ENCODE measurements around the gene PDXK.

The PDXK gene

GRCh38 chr21:43764576-43765495 lies 45.9 kb downstream of the PDXK start:
- no peak for FAIRE-seq

GRCh38 chr21:43766734-43767497 lies 48.0 kb downstream of the PDXK start:
- no peak for FAIRE-seq

GRCh38 chr21:43767498-43767983 lies 48.6 kb downstream of the PDXK start:
- FAIRE-seq: no peak

GRCh38 chr21:43767984-43768867 lies 49.3 kb downstream of the PDXK start:
- no peak for FAIRE-seq

GRCh38 chr21:43768868-43769167 lies 49.9 kb downstream of the PDXK start:
- no peak for FAIRE-seq

GRCh38 chr21:43769325-43769958 lies 50.5 kb downstream of the PDXK start:
- FAIRE-seq: no peak

GRCh38 chr21:43770066-43770655 lies 51.2 kb downstream of the PDXK start:
- no peak for FAIRE-seq

- no peak for FAIRE-seq
Measured at GRCh38 chr21:43771199-43771675, 52.3 kb downstream of the PDXK start.

- no peak for FAIRE-seq
Measured at GRCh38 chr21:43771698-43772424, 52.9 kb downstream of the PDXK start.

- FAIRE-seq: no peak
Measured at GRCh38 chr21:43772425-43772821, 53.5 kb downstream of the PDXK start.

GRCh38 chr21:43774163-43774562 lies 55.2 kb downstream of the PDXK start:
- FAIRE-seq: no peak

- FAIRE-seq: no peak
Measured at GRCh38 chr21:43775190-43775589, 56.3 kb downstream of the PDXK start.

GRCh38 chr21:43775795-43776430 lies 57.0 kb downstream of the PDXK start, which contains the start of gene CSTB:
TSS of gene CSTB (minus strand) at chr21:43776308. CDS start at chr21:43776269, 39 bp downstream.
- FAIRE-seq: no peak

GRCh38 chr21:43777953-43778352 lies 59.0 kb downstream of the PDXK start:
- FAIRE-seq: no peak

- no peak for FAIRE-seq
Measured at GRCh38 chr21:43778469-43779335, 59.8 kb downstream of the PDXK start.

- FAIRE-seq: no peak
Measured at GRCh38 chr21:43779660-43780059, 60.7 kb downstream of the PDXK start.

- FAIRE-seq: no peak
Measured at GRCh38 chr21:43781846-43782245, 62.9 kb downstream of the PDXK start.

- no peak for FAIRE-seq
Measured at GRCh38 chr21:43782431-43783097, 63.6 kb downstream of the PDXK start.
